ENCODE data around the gene PIGP.
"Not testable (repeated sequence)": the region's sequence is repeated elsewhere in the genome, so short reads cannot be mapped to it uniquely, and the experiment has no call there.

Gene PIGP

DNA sequence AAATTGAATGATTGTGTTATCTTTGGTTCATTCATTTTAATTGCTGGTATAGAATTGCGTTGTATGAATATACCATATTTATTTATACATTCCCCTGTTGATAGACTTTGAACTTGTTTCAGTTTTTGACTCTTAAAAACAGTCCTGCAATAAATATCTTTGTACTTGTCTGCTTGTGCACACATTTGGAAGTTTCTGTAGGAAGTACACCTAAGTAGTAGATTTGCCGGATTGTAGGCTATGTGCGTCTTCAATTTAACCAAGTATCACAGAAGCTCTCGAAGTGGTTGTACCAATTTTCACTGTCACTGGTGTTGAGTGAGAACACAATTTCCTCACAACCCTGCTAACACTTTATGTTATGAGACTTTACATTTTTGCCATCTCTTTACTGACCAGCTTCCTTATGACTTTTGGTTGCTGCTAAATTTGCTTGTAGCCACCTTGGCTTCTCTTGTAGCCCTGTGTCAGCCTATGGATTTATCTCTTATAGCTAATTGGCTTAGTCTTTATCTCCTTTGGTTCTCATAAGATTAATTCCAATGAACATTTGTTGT is 2.4 kb upstream of the PIGP start:
- no peak for DNase-seq

- DNase-seq = peak; percentile 15
These were observed 1.7 kb upstream of the PIGP start for GRCh38 chr21:37074546-37074945.

- no peak for DNase-seq
These were observed 1.3 kb upstream of the PIGP start for GRCh38 chr21:37074197-37074510.

GRCh38 chr21:37073417-37074196 is 736 bp upstream of the PIGP start:
- no peak for DNase-seq

GRCh38 chr21:37072274-37072987 is 440 bp downstream of the PIGP start:
- DNase-seq = peak; percentile 60

DNA sequence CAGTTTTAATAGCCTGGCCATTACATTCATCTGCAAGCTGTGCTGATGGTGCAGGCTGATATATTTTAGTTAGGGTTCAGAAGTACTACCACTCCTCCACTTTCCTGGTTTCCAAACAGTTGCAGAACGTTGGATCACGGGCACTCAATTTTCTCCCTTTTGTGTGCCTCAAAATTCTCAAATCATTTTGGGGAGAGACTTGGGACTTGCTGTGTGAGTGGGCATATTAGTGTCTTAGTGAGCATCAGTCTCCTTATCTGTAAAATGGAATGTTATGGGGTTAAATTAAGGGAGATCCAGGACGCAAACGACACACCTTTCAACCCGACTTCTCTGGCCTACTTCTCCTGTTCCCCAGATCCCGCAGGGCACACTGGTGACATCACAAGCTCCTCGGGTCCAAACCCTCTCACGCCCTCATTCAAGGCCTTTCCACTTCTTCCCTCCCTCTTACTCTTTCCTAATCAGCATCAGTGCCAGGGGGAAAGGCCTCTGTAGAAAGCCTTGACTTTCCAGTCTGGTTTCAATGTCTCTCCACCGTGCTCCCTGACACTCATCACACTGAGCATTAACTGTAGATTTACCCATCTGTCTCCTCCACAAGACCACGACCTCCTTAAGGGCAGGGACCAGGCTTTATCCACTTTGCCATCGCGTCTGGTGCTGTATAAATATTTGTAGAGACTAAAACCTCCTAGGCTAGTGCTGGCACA is 1.2 kb downstream of the PIGP start:
- no peak for DNase-seq

GRCh38 chr21:37065561-37066177 is 7.2 kb downstream of the PIGP start:
- no peak for DNase-seq

GRCh38 chr21:37064841-37065240 is 8.0 kb downstream of the PIGP start:
- DNase-seq = no peak

DNA sequence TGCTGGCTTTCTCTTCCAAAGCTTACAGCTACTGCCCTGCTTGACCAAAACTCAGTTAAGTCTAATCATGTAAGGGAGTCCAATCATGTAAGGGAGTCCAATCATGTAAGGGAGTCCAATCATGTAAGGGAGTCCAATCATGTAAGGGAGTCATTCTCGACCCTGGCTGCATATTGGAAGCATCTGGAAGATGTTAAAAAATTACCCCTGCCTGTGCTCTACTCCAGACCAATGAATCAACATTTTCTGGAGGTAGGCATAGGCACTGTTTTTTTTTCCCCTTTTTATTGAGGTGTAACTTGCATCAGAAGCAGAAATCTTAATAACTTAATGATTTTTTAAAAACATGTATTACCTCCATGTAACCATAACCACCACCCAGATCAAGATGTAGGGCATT is 9.4 kb downstream of the PIGP start:
- DNase-seq = no peak

DNA sequence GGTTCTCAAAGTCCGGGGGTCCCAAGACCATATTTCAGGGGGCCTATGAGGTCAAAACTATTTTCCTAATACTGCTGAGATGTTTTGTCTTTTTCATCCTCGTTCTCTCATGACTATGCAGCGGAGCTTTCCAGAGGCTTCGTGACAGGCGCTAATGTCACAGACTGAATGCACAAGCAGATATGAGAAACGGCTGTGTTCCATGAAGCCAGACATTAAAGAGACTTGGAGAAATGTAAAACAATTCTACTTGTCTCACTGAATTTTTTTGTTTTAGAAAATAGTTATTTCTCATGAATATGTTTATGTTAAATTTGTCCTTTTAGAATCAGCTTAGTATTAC is 10.3 kb downstream of the PIGP start:
- no peak for DNase-seq

GRCh38 chr21:37061926-37062592 is 10.8 kb downstream of the PIGP start:
- DNase-seq = no peak

DNA sequence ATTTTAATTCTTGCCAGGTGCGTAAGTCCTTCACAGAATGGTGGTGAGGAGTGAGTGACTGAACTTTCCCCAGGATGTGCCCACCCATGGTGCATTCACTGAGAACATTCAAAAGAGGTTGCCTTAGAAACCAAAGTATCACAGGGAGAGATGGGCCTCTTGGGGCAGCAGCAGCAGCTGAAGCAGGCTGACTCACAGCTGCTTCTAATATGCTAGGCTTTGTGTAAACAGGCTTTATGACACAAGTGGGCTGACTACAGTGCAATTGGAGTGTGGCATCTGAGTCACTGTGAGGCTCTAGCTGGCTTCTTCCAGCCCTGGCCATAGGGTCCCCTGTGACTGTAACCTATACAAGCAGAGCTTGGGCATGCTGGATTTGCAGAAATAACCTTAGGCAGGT is 12.6 kb downstream of the PIGP start:
- peak; percentile 95 for DNase-seq

- no peak for DNase-seq
These were observed 13.7 kb downstream of the PIGP start for GRCh38 chr21:37059181-37059580.

DNA sequence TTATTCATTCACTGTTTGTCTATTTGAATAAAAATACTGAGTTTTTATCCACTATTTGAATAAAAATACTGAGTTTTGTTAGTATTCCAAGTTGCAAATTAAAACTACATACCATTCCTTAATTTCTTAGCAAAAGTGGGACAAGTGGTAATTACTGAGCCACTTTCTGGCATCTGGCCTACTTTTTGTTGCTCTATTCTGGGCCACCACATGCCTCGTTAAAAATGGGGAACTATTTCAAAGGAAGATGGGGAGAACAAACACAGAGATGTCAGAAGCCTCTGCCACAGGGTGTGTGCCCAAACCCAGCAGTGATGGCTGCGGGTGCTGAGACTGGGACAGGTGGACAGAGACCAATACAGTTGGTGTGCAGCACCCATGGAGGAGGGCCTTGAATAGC is 14.6 kb downstream of the PIGP start:
- no peak for DNase-seq

DNA sequence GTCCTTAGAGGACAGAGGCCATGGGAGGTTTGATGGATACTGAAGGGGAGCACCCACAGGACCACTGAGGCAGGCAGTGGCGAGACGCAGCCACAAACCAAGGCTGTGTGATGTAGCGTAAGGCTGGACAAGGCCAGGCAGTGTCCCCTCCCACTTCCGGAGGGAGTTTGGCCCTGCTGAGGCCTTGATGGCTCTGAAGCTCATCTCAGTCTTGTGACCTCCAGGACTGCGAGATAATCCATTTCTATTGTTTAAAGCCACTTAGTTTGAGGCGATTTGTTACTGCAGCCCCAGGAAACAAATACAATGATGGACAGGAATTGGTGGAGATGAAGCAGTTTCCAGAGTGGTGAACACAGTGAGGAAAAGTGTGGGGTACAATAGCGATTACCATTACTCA is 15.3 kb downstream of the PIGP start:
- DNase-seq = no peak

- no peak for DNase-seq
These were observed 17.5 kb downstream of the PIGP start for GRCh38 chr21:37055271-37055855.

DNA sequence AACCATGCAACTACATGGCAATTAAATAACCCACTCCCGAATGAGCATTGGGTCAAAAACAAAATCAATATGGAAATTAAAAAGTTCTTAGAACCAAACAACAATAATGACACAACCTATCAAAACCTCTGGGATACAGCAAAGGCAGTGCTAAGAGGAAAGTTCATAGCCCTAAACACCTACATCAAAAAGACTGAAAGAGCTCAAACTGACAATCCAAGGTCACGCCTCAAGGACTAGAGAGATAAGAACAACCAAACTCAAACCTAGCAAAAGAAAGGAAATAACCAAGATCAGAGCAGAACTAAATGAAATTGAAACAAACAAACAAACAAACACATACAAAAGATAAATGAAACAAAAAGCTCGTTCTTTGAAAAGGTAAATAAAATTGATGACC is 23.1 kb downstream of the PIGP start:
- DNase-seq = not testable (repeated sequence)

- DNase-seq = no peak
These were observed 25.8 kb downstream of the PIGP start for GRCh38 chr21:37047079-37047478.

DNA sequence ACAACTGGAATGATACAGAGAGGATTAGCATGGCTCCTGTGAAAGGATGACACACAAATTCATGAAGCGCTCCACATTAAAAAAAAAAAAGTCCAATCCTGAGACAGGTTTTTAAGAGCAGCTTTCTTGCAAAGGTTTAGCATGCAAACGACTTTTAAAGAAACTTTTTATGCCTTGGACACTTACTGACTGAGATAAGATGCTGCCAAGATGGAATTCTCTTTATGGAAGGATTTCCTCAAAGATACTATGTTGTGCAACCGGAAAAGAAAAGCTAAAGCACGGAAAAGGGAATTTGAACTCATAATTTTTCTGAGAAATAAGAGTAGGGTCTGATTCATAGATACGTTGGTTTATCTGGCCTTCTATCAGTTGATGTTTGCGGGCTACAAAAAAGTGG is 27.3 kb downstream of the PIGP start:
- no peak for DNase-seq

DNA sequence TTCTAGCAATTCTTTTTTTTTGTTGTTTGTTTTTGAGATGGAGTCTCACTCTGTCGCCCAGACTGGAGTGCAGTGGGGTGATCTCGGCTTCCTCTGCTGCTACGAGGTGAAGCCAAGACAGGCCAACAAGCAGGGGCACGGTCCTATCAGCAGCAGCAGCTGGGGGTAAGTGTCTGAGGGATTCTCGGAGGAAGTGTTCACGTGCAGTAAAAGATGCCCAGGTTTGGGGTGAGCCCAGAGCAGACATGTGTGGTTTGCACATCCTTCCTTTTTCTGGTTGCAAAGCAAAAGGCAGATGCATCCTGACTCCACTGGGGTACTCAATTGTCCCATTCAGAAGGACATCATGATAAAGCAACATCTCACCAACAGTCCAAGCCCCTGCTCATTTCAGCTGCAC is 27.7 kb downstream of the PIGP start:
- DNase-seq = no peak

DNA sequence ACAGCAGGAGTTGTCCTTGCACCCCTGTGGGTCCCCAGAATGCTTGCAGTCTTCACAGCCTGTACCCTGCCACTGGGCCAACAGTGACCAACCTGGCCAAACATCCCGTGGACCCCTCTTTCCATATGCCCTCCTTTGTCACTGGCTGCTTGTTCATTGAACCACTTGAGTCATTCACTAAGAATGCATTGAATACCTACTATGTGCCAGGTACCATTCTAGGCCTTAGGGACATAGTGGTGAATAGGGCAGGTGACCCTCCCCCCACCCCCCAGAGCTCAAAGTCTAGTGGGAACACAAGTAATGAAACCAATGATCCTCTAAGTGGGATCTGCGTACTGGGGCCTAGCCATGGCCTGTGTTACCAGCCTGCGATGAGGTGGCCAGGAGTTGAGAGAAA is 28.2 kb downstream of the PIGP start:
- DNase-seq = no peak

DNA sequence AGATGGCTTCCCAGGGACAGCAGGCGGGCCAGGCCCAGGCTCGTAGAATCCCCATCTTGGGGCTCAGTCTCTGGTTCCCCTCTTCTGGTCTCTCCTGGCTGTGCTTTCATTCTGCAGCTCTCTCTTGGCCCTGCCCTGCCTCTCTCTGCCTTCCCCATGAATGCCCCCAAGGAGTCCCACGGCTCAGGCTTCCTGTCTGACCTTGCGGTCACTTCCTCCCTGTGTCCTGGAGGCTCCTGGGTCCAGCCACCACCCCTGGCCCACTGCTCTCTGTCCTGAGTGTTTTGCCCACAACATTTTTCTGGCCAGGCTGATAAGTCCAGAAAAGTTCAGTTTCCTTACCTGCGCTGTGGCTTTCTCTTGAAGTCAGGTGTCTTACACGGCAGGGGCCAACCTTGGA is 29.1 kb downstream of the PIGP start:
- DNase-seq = no peak
